Measurements from ENCODE around the gene RAD52. TPM values are rescaled to one million over a fixed set of nuclear protein-coding genes. Genes with fewer than 3 reads are reported as not detected.

Gene RAD52
- polyA plus RNA-seq, 1 donor (not counting 4 experiments of a cell fraction or from before 2014, with no cell fraction given) = 9.8 TPM

DNA sequence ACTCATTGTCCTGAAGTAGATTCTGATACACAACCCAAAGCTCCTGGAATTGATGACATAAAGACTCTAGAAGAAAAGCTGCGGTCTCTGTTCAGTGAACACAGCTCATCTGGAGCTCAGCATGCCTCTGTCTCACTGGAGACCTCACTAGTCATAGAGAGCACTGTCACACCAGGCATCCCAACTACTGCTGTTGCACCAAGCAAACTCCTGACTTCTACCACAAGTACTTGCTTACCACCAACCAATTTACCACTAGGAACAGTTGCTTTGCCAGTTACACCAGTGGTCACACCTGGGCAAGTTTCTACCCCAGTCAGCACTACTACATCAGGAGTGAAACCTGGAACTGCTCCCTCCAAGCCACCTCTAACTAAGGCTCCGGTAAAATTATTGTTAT, 63.8 kb downstream of the RAD52 start:
- peaks cover 41 to 48% of the 10 kb centered on the region in 2 experiments for H3K36me3 ChIP-seq (ENCODE audit: control insufficient read depth in 2 of 2, extremely low read depth in 1 of 2, insufficient read depth in 2 of 2, low read length in 2 of 2)

GRCh38 chr12:884746-885414, 64.6 kb downstream of the RAD52 start:
- FAIRE-seq = no peak
- no peak for DNase-seq (ENCODE audit: low read depth, low spot score)
- Histone ChIP-seq H3K4me2 (ENCODE audit: control insufficient read depth, extremely low read depth, insufficient read depth, low read depth, low read length) (no peak overlapping the region), H3K4me1 (ENCODE audit: control insufficient read depth, extremely low read depth, insufficient read depth, low read length) (no peaks in the 10 kb centered on the region), H3K4me3 (ENCODE audit: control insufficient read depth in 2 of 3, extremely low read depth in 1 of 3, insufficient read depth in 2 of 3, low read depth in 1 of 3, low read length in 3 of 3) (no peak overlapping the region), H3K9ac (ENCODE audit: control insufficient read depth, extremely low read depth, insufficient read depth, low read length) (no peak overlapping the region), H3K36me3 (ENCODE audit: control insufficient read depth in 2 of 2, extremely low read depth in 1 of 2, insufficient read depth in 2 of 2, low read length in 2 of 2) (peaks cover 42 to 49% of the 10 kb centered on the region in 2 experiments), H3K27me3 (ENCODE audit: control insufficient read depth, extremely low read depth, insufficient read depth, low read length) (no peaks in the 10 kb centered on the region), H3K9me3 (ENCODE audit: control insufficient read depth, low read depth, low read length) (no peaks in the 10 kb centered on the region), H3K9me1 (ENCODE audit: control insufficient read depth, extremely low read depth, insufficient read depth, low read length) (no peaks in the 10 kb centered on the region), H3K79me2 (ENCODE audit: control insufficient read depth, insufficient read depth, low read length) (no peaks in the 10 kb centered on the region), H2AFZ (ENCODE audit: control insufficient read depth, low read length) (no peak overlapping the region), H3K27ac (ENCODE audit: control insufficient read depth, insufficient read depth, low read length) (no peak overlapping the region), H4K20me1 (ENCODE audit: control insufficient read depth, extremely low read depth, insufficient read depth, low read length) (no peaks in the 10 kb centered on the region)
- no peak for TF ChIP-seq CTCF (optimal IDR thresholded peaks at IDR 0.05 in 1 of 3, IDR thresholded peaks at IDR 0.05 in 1 of 3, conservative IDR thresholded peaks at IDR 0.05 in 1 of 3; ENCODE audit: extremely low read depth in 1 of 3, insufficient read depth in 2 of 3, low read length in 3 of 3)
- no peak for TF ChIP-seq EZH2 (IDR thresholded peaks at IDR 0.05; ENCODE audit: low read length)
- dilution Hi-C loops (cut with MboI; ENCODE audit: extremely low pct_ligation_motif_present, low sequenced_read_pairs) = no loop called here

More for the DNA sequence above, 63.8 kb downstream of the RAD52 start:
- no peak overlapping the region for H2AFZ ChIP-seq (ENCODE audit: control insufficient read depth, low read length)
- H3K9me1 ChIP-seq (ENCODE audit: control insufficient read depth, extremely low read depth, insufficient read depth, low read length) = no peaks in the 10 kb centered on the region
- no peak overlapping the region for H3K4me2 ChIP-seq (ENCODE audit: control insufficient read depth, extremely low read depth, insufficient read depth, low read depth, low read length)
- H3K27me3 ChIP-seq (ENCODE audit: control insufficient read depth, extremely low read depth, insufficient read depth, low read length) = no peaks in the 10 kb centered on the region
- H3K4me1 ChIP-seq (ENCODE audit: control insufficient read depth, extremely low read depth, insufficient read depth, low read length) = no peaks in the 10 kb centered on the region
- H3K79me2 ChIP-seq (ENCODE audit: control insufficient read depth, insufficient read depth, low read length) = no peaks in the 10 kb centered on the region
- no peak overlapping the region for H3K27ac ChIP-seq (ENCODE audit: control insufficient read depth, insufficient read depth, low read length)
- dilution Hi-C loops (cut with MboI; ENCODE audit: extremely low pct_ligation_motif_present, low sequenced_read_pairs) = no loop called here
- no peaks in the 10 kb centered on the region for H4K20me1 ChIP-seq (ENCODE audit: control insufficient read depth, extremely low read depth, insufficient read depth, low read length)
- DNase-seq (ENCODE audit: low read depth, low spot score) (no peak), FAIRE-seq (no peak)
- TF ChIP-seq CTCF (optimal IDR thresholded peaks at IDR 0.05 in 1 of 3, IDR thresholded peaks at IDR 0.05 in 1 of 3, conservative IDR thresholded peaks at IDR 0.05 in 1 of 3; ENCODE audit: extremely low read depth in 1 of 3, insufficient read depth in 2 of 3, low read length in 3 of 3) (no peak), EZH2 (IDR thresholded peaks at IDR 0.05; ENCODE audit: low read length) (no peak)
- H3K9me3 ChIP-seq (ENCODE audit: control insufficient read depth, low read depth, low read length) = no peaks in the 10 kb centered on the region
- H3K4me3 ChIP-seq (ENCODE audit: control insufficient read depth in 2 of 3, extremely low read depth in 1 of 3, insufficient read depth in 2 of 3, low read depth in 1 of 3, low read length in 3 of 3) = no peak overlapping the region
- no peak overlapping the region for H3K9ac ChIP-seq (ENCODE audit: control insufficient read depth, extremely low read depth, insufficient read depth, low read length)
